PC-3 (cell line): ENCODE data around the gene OR2A25. TPM values are rescaled to one million over a fixed set of nuclear protein-coding genes. Genes with fewer than 3 reads are reported as not detected.
A peak's percentile ranks its signal among the peaks of the same experiment; 100 is the strongest.

ENCODE experiments used
- ATAC-seq: fragments of 200-7000 bp; cut with Tn5 transposase; 2 replicates; pipeline ENCODE4 v1.9.1; 2020; ENCODE audit warnings: mild to moderate bottlenecking, moderate library complexity
- BruUV-seq: library from RNA; stranded (reverse); fragments of 400-500 nt; replicated peaks from 2 replicates; lab custom pipeline; 2021; lab: Mats Ljungman, UMichigan
- CTCF ChIA-PET: fragments of 300-600 bp; sonication (Branson Sonifier 250); formaldehyde crosslinking; loops from one replicate; lab custom pipeline; 2022; ENCODE audit warnings: antibody characterized with exemption; lab: Charles Lee
- POLR2A ChIA-PET: fragments of 300-600 bp; sonication (Branson Sonifier 250); formaldehyde crosslinking; loops from one replicate; lab custom pipeline; 2022; ENCODE audit warnings: antibody characterized with exemption; ENCODE audit not compliant: unreplicated experiment; lab: Charles Lee
- DNase-seq: peaks from one replicate; pipeline ENCODE4 v3.0.0-alpha.2; 2015
- H2AFZ ChIP-seq: fragments of 300-600 bp; sonication (generic); 2 replicates; pipeline ENCODE4 v1.6.0; 2016; ENCODE audit warnings: antibody characterized with exemption, low read length
- H3F3A ChIP-seq: fragments of 300-600 bp; sonication (generic); one replicate; pipeline ENCODE4 v1.6.0; 2017; ENCODE audit warnings: antibody characterized with exemption, low read length, control low read depth, mild to moderate bottlenecking; ENCODE audit not compliant: unreplicated experiment
- H3K27ac ChIP-seq: fragments of 300-600 bp; sonication (generic); 2 replicates; pipeline ENCODE4 v1.5.1; 2016; ENCODE audit warnings: mild to moderate bottlenecking, low read length
- H3K27me3 ChIP-seq: fragments of 300-600 bp; sonication (generic); 2 replicates; pipeline ENCODE4 v1.6.1; 2016; ENCODE audit warnings: low read length, mixed read lengths
- H3K36me3 ChIP-seq: fragments of 300-600 bp; sonication (generic); 2 replicates; pipeline ENCODE4 v1.6.1; 2016; ENCODE audit warnings: low read depth, mixed run types, low read length, mixed read lengths
- H3K4me1 ChIP-seq: fragments of 300-600 bp; sonication (generic); 2 replicates; pipeline ENCODE4 v1.5.1; 2016; ENCODE audit warnings: low read length; ENCODE audit not compliant: insufficient read depth
- H3K4me2 ChIP-seq: fragments of 300-600 bp; sonication (generic); 2 replicates; pipeline ENCODE4 v1.6.0; 2016; ENCODE audit warnings: low read length
- H3K4me3 ChIP-seq: fragments of 300-600 bp; sonication (generic); 2 replicates; pipeline ENCODE4 v1.5.1; 2016; ENCODE audit warnings: mild to moderate bottlenecking, low read length, mixed read lengths
- H3K79me2 ChIP-seq: fragments of 300-600 bp; sonication (generic); 2 replicates; pipeline ENCODE4 v1.6.1; 2017; ENCODE audit warnings: low read length, mixed read lengths
- H3K9ac ChIP-seq: fragments of 300-600 bp; sonication (generic); 2 replicates; pipeline ENCODE4 v1.6.0; 2016; ENCODE audit warnings: mild to moderate bottlenecking, low read length
- H3K9me2 ChIP-seq: fragments of 300-600 bp; sonication (generic); replicated peaks from 2 replicates; pipeline ENCODE4 v1.6.1; 2016; ENCODE audit warnings: mixed run types, low read length, mixed read lengths
- H3K9me3 ChIP-seq: fragments of 300-600 bp; sonication (generic); 2 replicates; pipeline ENCODE4 v1.6.1; 2016; ENCODE audit warnings: low read length, mixed read lengths
- H4K20me1 ChIP-seq: fragments of 300-600 bp; sonication (generic); 2 replicates; pipeline ENCODE4 v1.6.1; 2016; ENCODE audit warnings: low read length, mixed read lengths
- EZH2 ChIP-seq: fragments of 300-600 bp; sonication (generic); IDR thresholded peaks from one replicate; pipeline ENCODE4 v1.6.1; 2017; ENCODE audit warnings: antibody characterized with exemption, mild to moderate bottlenecking, low read length; ENCODE audit not compliant: unreplicated experiment
- EZH2phosphoT487 ChIP-seq: fragments of 300-600 bp; sonication (generic); IDR thresholded peaks from 2 replicates; pipeline ENCODE4 v1.6.1; 2018; ENCODE audit warnings: mild to moderate bottlenecking, antibody characterized with exemption, low read length, borderline replicate concordance
- intact Hi-C: fragments of 100-400 bp; cut with micrococcal nuclease; formaldehyde crosslinking; loops from 2 replicates; pipeline ENCODE4 v1.9.0; 2023
- total RNA-seq: library from RNA; depleted of rRNA; stranded (reverse); fragments of >200 nt; gene quantifications from 2 replicates; pipeline ENCODE4 v1.2.3, GENCODE V29; 2014
- TF ChIP-seq, protein P1 (sequence below): fragments of 300-600 bp; sonication (generic); conservative IDR thresholded peaks from 2 replicates; pipeline ENCODE4 v1.5.1; 2017; ENCODE audit warnings: antibody characterized with exemption, low read depth, mild to moderate bottlenecking, low read length

OR2A25 gene
- total RNA-seq, 1 experiment from 2014 or later, result not detected

DNA sequence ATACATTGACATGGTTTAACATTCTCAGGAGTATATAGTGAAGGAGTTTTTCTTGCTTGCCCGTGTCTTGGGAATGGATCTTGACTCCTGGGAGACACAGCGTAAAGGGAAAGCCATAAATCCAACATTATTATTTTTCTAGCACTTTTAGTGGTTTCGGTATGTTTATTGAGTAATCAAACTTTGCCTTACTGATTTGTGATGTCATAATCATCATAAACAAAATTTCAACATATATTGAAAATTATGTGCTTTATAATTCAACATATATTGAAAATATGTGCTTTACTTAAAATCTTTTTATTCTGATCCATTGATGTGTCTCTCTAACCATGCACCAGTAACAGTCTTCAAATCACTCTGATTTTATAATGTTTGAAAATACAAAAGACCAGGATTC, 41.1 kb upstream of the OR2A25 start:
- H3F3A ChIP-seq, result no peaks in the 10 kb centered on the region
- CTCF ChIA-PET, result interaction anchor here (0.9 to 1.5 kb wide), 2 partner anchors 99 to 127 kb away, joined by 6 to 13 read pairs; partner anchors contain the start of gene TCAF1
- no peak overlapping the region for H3K4me2 ChIP-seq
- no peaks in the 10 kb centered on the region for H3K79me2 ChIP-seq
- no peaks in the 10 kb centered on the region for H3K36me3 ChIP-seq
- ATAC-seq (no peak), DNase-seq (no peak)
- TF ChIP-seq EZH2, result no peak
- no peak for TF ChIP-seq EZH2phosphoT487
- TF ChIP-seq, protein P1, sequence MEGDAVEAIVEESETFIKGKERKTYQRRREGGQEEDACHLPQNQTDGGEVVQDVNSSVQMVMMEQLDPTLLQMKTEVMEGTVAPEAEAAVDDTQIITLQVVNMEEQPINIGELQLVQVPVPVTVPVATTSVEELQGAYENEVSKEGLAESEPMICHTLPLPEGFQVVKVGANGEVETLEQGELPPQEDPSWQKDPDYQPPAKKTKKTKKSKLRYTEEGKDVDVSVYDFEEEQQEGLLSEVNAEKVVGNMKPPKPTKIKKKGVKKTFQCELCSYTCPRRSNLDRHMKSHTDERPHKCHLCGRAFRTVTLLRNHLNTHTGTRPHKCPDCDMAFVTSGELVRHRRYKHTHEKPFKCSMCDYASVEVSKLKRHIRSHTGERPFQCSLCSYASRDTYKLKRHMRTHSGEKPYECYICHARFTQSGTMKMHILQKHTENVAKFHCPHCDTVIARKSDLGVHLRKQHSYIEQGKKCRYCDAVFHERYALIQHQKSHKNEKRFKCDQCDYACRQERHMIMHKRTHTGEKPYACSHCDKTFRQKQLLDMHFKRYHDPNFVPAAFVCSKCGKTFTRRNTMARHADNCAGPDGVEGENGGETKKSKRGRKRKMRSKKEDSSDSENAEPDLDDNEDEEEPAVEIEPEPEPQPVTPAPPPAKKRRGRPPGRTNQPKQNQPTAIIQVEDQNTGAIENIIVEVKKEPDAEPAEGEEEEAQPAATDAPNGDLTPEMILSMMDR, result no peak
- no peak overlapping the region for H3K27ac ChIP-seq
- H3K9ac ChIP-seq, result no peak overlapping the region
- POLR2A ChIA-PET, result no interaction called here
- H3K9me3 ChIP-seq, result no peaks in the 10 kb centered on the region
- peaks cover 22% of the 10 kb centered on the region for H3K4me1 ChIP-seq
- no peak overlapping the region for H2AFZ ChIP-seq
- H4K20me1 ChIP-seq, result no peaks in the 10 kb centered on the region
- H3K9me2 ChIP-seq, result no peaks in the 10 kb centered on the region
- no TSS peak for BruUV-seq
- intact Hi-C loops, result no loop called here
- H3K27me3 ChIP-seq, result no peaks in the 10 kb centered on the region
- H3K4me3 ChIP-seq, result no peak overlapping the region

DNA sequence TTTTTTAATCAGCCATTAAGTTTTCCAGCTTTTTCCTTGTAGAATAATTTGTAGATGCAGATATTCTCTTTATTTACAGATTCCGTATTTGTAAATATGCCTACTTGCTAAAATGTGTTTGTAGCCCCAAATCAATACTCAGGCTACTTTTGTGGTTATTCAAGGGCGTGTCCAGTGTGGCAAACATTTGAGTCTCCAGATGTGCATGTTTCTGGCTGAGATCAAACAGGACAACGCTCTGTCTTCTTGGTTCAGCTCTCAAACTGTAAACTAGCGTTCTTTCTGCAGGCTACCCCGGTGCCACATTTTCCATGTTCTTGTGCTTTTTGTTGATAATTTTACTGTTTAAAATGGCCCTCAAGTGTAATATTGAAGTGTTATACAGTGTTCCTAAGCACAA, 37.1 kb upstream of the OR2A25 start:
- no peaks in the 10 kb centered on the region for H4K20me1 ChIP-seq
- H3K9ac ChIP-seq, result no peak overlapping the region; the same call in 1 of the 2 replicates
- CTCF ChIA-PET, result interaction anchor here (0.6 to 1.7 kb wide), 2 partner anchors 95 to 148 kb away, joined by 4 to 8 read pairs; no protein-coding TSS in a partner anchor
- DNase-seq (no peak), ATAC-seq (peak; percentile 14; the same call in 1 of the 2 replicates)
- TF ChIP-seq EZH2phosphoT487 (no peak), EZH2 (no peak)
- TF ChIP-seq, protein P1, result no peak
- peak overlapping the region; percentile 31; the same call in 1 of the 2 replicates for H3K27ac ChIP-seq
- POLR2A ChIA-PET, result no interaction called here
- H2AFZ ChIP-seq, result no peak overlapping the region
- H3K4me2 ChIP-seq, result peak overlapping the region; percentile 42
- no peaks in the 10 kb centered on the region for H3K27me3 ChIP-seq
- no peaks in the 10 kb centered on the region for H3K9me2 ChIP-seq
- no peak overlapping the region for H3K4me3 ChIP-seq
- H3K79me2 ChIP-seq, result no peaks in the 10 kb centered on the region
- H3K9me3 ChIP-seq, result no peaks in the 10 kb centered on the region
- BruUV-seq, result no TSS peak
- peaks cover 45% of the 10 kb centered on the region for H3K4me1 ChIP-seq
- H3K36me3 ChIP-seq, result no peaks in the 10 kb centered on the region
- intact Hi-C loops, result loop anchor here (5.0 kb wide), 1 partner anchor 35 kb away; the partner anchor contains the start of gene OR2A25
- no peaks in the 10 kb centered on the region for H3F3A ChIP-seq

DNA sequence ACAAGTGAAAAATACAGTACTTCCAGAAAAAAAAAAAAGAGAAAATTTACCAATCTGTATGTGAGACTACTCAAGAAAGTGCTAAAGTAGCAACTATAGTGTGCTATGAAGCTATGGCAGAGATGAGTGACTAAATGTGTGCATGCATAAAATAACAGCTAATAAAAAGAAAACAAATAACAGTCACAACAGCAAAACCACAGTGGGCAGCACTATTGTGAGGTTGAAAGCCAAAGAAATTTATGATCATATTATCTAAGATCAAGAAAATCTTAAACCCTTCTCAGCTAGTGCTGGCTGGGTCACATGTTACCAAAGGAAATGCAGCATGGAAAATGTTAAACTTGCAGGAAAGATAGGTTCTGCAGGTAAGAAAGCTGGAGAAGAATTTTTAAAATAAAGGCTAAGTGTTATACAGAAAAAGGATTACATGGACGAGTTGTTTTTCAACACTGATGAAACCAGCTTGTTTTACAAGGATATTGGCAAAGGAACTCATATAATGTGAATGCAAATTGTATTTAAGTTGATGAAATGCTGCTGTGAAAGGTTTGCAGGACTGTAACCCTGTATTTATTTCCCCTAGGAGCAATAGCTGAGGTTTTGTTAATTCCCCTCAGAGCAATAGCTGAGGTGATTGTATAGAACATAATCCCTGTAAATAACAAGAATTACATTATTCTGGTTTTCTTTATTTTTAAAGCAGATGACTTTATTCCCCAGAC, 36.5 kb upstream of the OR2A25 start:
- Histone ChIP-seq H3K36me3 (no peaks in the 10 kb centered on the region), H3K4me3 (no peak overlapping the region), H3F3A (no peaks in the 10 kb centered on the region), H3K9ac (no peak overlapping the region; the same call in 1 of the 2 replicates), H3K4me2 (peak overlapping the region; percentile 42), H3K79me2 (no peaks in the 10 kb centered on the region), H4K20me1 (no peaks in the 10 kb centered on the region), H3K9me2 (no peaks in the 10 kb centered on the region), H3K4me1 (peaks cover 41% of the 10 kb centered on the region), H3K27ac (peak overlapping the region; percentile 31; the same call in 1 of the 2 replicates), H3K27me3 (no peaks in the 10 kb centered on the region), H3K9me3 (no peaks in the 10 kb centered on the region), H2AFZ (no peak overlapping the region)
- DNase-seq, result peak; percentile 52
- BruUV-seq, result no TSS peak
- ATAC-seq, result peak; percentile 83
- POLR2A ChIA-PET, result no interaction called here
- TF ChIP-seq EZH2phosphoT487 (no peak), EZH2 (no peak)
- TF ChIP-seq, protein P1, result no peak
- CTCF ChIA-PET, result interaction anchor here (0.6 to 1.7 kb wide), 3 partner anchors 21 to 149 kb away, joined by 3 to 8 read pairs (median 4); no protein-coding TSS in a partner anchor
- intact Hi-C loops, result loop anchor here (5.0 kb wide), 1 partner anchor 34 kb away; the partner anchor contains the start of gene OR2A25
